Measurements from ENCODE around the gene MYBPC3.

The MYBPC3 gene

DNA sequence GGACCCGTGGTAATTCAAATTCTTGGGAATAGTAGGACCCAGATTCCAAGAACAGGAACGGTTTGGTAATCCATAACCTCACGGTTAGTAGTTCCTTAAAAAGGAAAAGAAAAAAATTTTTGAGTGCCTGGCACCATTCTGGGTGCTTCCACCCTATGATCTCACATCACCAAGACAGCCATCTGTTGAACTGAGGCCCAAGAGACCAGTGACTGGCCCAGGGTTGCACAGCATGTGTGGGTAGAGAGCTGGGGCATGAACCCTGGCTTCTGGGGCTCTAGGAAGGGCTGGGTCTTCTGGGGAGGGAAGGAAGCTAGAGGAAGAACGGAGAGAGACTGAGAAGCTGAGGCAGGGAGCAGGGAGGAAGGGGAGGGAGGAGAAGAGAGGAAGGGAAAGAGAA is 30.6 kb upstream of the MYBPC3 start:
- no peak for DNase-seq

GRCh38 chr11:47380078-47380477 is 27.6 kb upstream of the MYBPC3 start:
- DNase-seq = no peak

GRCh38 chr11:47379317-47379716 is 26.8 kb upstream of the MYBPC3 start:
- DNase-seq = no peak

GRCh38 chr11:47378836-47379170 is 26.3 kb upstream of the MYBPC3 start:
- DNase-seq = no peak

DNA sequence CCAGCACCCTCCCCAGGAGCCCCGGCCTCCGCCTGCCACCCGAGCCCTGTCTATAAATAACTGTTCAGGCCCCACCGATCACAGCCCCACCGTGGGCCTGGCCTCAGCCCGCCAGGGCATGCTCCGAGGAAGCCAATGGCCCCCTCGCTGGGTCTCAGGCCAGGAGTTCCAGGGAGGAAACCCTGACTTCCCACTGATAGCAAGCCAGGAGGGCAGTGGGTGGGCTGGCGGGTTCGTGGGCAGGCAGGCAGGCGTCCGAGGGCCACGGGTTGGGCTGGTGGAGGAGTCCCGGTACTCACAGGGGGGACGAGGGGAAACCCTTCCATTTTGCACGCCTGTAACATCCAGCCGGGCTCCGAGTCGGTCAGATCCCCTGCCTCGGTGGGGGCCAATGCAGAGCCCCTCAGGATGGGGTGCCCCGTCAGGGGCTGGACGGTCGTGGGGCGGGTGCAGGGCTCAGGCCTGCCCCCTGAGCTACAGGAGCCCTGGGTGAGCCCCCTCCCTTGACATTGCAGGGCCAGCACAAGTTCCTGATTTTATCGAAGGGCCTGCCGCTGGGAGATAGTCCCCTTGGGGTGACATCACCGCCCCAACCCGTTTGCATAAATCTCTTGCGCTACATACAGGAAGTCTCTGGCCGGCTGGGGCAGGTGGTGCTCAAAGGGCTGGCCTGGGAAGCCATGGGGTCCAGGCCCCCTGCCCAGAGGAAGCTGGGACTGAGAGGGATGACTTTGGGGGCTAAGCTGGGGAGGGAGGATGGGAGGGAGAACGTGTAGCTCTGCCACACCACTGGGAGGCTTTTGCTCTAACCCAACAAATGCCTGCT is 25.7 kb upstream of the MYBPC3 start, which contains the start of gene SPI1:
Gene SPI1, minus strand, starts transcription at position 538 of the 826 bp plus-strand sequence. Its CDS starts 194 bp downstream, at position 344.
- peak in 1 of 2 donors; percentile 74 for DNase-seq

GRCh38 chr11:47377571-47378009 is 25.1 kb upstream of the MYBPC3 start:
- DNase-seq = no peak

DNA sequence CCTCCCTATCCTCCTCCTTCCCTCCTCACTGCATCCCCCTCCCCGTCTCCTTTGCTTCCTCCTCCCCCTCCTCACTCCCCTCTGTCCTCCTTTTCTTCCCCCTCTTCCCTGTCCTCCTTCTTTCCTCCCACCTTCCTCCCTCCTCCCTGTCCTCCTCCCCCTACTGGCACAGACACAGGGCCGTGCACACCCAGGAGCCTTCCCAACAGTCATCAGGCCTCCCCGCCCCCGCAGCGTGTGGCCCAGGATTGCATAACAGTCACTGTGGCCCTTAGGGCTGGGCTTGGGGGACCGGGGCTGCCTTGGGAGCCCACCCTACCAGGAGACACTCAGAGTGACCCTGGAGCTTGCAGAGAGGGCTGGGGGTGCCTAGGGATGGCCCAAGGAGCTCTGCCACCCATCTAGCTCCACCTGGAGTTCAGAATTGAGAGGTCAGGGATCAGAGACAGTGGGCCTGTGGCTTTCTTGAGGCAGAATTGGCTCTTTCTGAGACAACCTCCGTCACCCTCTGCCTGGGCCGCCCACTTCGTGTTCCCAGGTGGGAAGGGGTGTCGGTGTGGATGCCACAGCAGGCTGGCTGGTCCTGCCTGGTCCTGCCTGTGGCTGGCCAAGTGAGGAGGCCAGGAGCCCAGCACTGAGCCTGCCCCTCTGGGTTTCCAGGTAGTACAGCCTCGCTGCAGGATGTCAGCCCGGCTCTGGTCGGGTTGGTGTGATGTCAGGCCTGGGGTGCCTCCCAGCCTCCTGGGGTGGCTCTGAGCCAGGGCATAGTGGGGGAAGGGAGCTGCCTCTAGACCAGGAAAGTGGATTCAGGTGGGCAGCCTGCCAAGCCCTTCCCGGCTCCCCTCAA is 24.2 kb upstream of the MYBPC3 start:
- DNase-seq = no peak

DNA sequence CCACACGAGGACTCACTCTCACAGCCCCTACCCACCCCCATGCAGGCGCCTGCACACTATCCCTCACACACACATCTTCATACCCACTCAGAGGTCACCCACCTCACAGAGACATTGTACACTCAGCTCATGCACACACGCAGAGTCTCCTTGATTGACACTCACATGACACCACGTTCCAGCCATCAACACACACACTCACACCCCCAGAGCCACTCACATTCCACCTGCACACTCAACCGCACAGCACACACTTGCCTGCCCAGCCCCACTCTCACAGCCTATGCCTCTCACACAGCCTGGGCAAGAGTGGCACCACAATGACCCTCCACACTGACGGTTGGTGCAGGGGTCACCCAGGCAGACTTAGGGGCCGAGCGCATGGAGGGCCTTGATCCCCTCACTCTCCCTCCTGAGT is 23.6 kb upstream of the MYBPC3 start:
- DNase-seq = no peak

- DNase-seq = no peak
Measured at GRCh38 chr11:47375546-47376085, 23.1 kb upstream of the MYBPC3 start.

DNA sequence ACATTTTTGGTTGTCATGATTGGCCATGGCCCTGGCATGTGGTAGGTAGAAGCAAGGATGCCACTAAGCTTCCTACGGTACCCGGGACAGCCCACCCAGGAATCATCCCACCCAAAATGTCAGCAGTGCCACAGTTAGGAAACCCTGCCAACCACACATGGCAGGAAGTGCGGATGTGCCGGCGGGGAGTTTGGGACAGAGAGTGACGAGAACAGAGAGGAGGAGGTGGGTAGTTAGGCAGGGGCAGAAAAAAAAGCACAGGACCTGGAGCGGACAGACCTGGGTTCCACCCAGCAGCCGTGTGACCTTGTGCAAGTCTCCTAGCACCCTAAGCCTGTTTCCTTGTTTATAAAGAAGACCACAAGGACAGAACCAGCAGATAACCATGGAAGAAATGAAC is 22.5 kb upstream of the MYBPC3 start:
- DNase-seq = no peak

- no peak for DNase-seq
Measured at GRCh38 chr11:47374720-47375019, 22.2 kb upstream of the MYBPC3 start.

DNA sequence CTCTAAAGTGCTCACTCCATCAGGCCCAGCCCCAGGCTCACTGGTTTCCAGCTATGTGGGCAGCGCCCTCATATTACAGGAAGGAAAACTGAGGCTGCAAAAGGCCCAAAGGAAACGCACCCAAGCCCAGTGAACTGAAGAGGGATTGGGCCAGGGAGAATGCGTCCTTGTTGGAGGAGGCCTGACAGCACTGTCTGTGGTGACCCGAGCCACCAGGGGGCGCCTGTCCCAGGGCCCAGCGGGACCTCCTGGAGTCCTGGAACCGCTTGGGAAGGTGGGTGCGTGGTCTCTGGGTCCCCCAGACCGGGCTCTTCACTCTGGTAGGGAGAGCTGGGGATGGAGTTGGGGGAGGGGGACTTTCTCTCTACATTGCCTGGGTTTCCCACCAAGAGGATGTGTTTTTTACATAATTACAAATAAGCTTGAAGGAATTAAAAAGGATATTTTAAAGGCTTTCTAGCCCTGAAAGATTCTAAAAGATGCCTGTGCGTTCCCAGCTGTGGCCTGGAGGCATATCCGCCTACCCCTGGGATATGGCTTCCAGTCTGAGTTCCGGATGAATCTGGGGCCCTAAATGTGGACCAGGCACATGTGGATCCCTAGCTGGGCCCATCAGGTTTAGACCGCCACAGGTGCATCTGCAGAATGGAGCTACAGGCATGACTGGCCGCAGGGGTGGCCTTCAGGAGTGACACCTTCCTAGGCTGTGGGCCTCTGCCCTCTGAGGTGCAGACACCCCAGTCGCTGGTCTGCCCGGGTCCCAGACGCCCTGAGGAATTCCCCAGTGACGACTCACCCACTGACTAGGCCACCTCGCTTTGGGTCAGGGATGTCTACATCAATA is 21.6 kb upstream of the MYBPC3 start:
- DNase-seq = peak; percentile 79 to 86

DNA sequence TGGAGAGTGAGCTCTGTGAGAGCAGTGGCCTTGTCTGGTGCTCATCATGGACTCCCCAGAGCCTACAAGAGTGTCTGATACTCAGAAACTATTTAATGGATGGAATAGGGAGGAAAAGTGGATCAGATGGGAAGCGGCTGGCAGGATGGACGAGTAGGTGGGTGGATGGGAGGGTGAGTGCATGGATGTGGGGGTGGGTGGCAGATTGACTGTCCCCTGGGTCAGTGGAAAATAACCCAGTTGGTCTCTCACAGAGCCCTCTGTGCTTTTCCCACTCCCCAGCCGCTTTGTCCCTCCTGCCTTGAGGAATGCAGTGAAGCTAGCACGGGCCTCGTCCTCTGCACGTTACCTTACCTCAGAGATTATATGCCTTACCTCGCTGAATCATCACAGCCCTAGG is 19.9 kb upstream of the MYBPC3 start:
- no peak for DNase-seq

DNA sequence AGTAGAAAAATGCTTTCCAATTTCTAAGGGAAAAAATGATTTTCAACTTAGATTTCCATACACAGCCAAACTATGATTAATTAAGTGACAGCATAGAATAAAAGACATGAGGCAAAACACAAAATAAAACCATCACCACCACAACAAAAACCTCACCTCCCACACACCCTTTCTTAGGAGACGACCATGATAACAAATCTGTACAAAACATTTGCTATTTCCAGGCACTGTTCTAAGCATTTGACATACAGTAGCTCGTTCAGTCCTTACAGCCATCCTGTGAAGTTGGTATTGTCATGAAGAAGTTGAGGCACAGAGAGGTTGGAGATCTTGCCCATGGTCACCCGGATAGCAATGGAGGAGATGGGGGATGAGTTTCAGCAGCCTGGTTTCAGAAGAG is 17.2 kb upstream of the MYBPC3 start:
- no peak for DNase-seq

- DNase-seq = no peak
Measured at GRCh38 chr11:47366020-47366490, 13.6 kb upstream of the MYBPC3 start.

DNA sequence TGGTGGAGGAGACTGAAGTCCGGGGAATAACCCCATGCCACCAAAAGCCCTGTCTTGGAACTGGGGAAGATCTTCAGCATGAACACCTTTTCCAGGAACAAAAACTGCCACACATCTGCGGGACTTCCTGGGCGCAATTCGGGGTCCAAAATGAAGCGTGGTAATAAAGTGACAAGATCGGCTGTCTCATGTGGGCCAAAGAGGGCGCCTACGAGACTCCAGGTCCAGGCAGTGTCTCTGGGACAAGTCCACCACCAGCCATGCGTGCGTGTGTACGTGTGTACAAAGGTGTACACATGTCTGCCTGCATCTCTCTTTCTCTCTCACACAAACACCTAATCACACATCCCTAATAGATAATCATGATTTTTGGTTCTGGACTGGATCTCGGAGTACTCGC is 8.9 kb upstream of the MYBPC3 start:
- DNase-seq = no peak

DNA sequence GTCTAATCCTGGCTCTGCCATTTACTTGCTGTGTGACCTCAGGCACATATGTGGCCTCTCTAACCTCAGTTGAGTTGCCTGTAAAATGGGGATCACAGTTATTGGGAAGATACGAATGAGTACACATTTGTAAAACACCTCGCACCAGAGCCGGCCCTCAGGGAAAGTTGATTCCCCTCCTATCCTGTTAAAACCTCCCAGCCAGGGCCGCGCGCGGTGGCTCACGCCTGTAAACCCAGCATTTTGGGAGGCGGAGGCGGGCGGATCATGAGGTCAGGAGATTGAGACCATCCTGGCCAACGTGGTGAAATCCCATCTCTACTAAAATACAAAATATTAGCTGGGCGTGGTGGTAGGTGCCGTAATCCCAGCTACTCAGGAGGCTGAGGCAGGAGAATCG is 7.8 kb upstream of the MYBPC3 start:
- DNase-seq = no peak

DNA sequence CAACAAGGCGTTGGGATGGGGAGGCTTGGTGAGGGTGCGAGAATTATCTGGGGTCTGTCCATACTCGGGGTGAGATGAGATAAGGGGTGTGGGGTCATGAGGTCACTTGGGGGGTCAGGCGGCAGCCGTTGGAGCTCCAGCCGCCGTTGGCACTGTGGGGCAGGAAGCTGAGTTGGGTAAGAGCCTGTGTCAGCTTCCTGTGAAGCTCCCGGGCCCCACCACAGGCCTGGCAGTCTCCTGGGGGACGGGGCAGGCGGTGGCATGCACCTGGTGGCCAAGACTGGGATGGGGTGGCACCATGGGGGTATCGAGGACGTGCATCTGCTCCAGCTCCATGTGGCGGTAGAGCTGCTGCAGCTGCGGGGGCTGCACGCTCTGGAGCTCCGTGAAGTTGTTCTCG is 7.1 kb upstream of the MYBPC3 start:
- DNase-seq = peak in 1 of 2 donors; percentile 21

DNA sequence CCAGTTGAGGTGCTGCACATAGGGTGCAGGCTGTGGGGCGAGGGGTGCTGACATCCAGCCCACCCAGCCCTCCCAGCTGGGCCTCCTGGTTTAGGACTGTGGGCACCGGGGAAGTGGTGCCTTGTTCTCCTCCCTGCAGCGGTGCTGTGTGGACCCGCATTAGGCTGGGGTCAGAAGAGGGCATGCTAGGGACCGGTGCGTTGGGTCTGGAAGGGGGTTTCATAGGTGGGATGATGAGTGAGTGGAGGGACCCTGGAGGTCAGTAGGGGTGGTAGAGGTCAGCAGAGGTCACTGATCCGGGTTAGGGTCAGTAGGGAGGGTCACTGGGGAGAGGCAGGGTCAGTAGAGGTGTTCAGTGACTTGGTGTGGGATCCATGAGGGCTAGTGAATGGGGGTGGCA is 6.7 kb upstream of the MYBPC3 start:
- no peak for DNase-seq

DNA sequence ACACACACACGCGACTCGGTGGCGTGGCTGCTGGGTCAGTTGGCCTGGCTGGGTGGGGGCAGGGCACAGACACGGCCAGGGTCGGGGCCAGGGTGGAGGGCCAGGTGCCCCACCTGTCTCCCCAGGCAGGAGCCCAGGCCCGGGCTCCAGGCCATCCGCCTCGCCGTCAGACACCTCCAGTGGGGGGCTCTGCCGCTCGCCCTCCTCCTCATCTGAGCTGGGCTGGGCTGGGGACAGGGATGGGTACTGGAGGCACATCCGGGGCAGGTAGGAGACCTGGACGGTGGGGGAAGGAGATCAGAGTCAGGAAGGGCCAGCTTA is 6.2 kb upstream of the MYBPC3 start:
- DNase-seq = no peak

DNA sequence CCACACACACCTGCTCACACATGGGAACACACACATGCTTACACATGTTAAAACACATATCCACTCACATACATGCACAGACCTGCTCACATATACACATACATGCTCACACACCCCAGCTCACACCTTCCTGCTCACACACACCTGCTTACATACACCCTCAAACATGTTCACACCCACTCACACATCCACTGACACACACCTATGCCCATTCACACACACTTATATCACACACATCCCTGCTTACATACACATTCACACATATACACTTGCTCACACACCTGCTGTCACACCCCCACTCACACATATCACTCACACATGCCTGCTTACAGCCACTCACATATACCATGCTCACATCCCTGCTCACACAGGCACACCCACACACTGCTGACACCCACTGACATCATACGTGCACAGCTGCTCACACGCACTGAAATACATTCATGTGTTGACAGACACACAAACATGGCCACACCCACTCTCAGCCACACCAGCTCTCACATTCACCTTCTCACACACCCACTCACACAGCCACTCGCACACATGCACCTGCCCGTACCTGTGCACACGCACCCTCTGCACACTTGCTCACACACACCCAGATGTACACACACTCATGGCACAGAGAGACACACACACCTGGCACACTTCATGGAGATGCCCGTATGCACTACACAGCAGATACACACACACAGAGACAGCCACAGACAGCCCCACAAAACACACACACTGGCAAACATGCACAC is 5.7 kb upstream of the MYBPC3 start:
- DNase-seq = no peak

DNA sequence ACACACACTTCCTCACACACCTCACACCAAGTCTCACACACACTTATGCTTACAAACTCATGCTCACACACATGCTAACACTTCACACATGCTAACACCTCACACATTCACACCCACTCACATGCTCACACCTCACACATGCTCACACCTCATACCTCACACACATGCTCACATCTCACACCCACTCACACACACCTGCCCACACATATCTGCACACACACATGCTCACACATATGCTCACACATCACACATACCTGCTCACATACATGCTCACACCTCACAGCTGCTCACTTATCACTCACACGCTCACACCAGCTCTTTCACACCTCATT is 4.5 kb upstream of the MYBPC3 start:
- no peak for DNase-seq
